DLD1 (cell line): ENCODE measurements around the gene CAT.

Experiments
- in situ Hi-C: cut with HindIII; loops from 2 replicates; pipeline ENCODE4 v1.10.0; 2017; ENCODE audit warnings: low sequenced_read_pairs

The CAT gene

DNA sequence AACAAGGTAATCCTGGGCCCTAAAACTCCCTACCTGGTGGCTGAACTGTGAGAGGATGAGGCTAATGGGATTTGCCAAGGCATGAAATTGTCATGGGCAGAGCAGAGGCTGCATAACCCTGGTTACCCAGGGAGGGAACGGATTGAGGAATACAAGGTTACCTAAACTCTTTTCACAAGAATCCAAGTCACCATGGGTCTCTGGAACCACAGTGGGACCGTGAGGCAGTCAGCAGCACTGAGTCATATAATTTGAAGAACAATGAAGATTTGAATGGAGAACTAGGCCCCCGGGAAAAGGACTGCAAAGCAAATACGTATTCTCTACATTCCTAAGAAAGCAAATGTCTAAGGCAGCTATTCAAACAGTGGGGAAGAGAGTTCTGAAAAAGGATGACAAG, 19.8 kb downstream of the CAT start:
- in situ Hi-C loops, result no loop called here

DNA sequence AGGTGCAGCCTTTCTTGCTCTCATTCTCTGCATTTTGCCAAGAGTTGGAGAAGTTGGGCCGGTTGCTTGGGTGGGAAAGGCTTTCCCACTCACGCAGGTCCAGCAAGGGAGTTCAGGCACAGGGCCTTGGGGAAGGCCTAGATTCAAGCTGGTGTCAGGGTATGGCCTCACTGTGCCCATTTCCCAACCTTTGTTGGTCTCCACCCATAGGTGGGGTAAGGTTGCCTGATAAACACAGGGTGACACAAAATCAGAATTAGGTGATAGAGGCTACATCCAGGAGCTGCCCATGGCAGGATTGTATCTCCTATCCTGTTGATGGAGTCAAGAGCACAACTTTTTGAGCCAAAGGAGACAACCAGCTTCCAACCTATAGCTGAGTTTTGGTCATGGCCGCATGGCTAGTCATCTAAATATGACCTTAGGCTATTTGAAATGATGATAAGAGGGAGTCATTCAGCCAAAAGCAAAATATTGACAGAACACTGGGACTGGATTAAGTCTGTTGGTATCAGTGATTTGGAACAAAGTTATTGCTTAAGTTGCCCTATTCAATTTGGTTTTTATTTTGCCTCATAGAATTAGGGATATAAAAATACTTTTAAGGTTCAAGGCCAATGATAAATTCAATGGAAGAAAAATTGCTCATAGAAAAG, 20.9 kb downstream of the CAT start:
- in situ Hi-C loops, result no loop called here

DNA sequence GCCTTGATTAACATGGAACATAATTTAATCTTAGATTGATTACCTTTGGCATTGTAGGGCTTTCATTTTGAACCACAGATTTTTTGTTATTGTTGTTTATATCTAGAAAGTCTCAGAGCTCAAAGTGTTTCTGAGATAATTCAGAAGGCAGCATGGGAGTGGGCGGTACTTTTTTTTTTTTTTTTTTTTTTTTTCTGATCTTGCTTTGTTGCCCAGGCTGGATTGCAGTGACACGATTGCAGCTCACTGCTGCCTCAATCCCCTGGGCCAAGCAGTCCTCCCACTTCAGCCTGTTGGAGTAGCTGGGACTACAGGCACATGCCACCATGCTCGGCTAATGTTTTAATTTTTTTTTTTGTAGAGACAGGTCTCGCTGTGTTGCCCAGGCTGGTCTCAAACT, 21.5 kb downstream of the CAT start:
- in situ Hi-C loops, result no loop called here

- in situ Hi-C loops, result no loop called here
These were observed 22.5 kb downstream of the CAT start for GRCh38 chr11:34461215-34461614.

DNA sequence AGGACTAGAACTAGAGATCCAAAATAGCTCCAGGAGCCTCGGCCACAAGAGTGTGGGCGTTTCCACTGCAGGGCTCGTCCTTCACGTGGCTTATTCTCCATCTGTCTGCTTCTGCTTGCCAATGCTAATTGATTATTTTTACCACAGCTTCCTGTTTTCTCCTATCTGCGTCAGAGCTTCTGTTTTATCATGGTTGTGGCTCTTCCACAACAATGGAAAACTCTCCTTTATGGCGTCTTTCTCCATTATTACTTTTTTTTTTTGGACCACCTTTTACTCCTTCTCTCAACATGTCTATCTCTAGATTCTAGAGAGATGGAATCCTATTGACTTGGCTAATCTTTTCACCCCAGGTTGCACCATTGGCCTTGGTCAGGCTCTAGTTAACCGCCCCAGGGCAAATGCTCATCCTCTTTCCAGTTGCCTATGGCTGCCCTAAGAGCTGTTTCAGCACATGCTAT, 25.9 kb downstream of the CAT start:
- in situ Hi-C loops, result no loop called here

GRCh38 chr11:34466802-34467488, 28.2 kb downstream of the CAT start:
- in situ Hi-C loops, result no loop called here

DNA sequence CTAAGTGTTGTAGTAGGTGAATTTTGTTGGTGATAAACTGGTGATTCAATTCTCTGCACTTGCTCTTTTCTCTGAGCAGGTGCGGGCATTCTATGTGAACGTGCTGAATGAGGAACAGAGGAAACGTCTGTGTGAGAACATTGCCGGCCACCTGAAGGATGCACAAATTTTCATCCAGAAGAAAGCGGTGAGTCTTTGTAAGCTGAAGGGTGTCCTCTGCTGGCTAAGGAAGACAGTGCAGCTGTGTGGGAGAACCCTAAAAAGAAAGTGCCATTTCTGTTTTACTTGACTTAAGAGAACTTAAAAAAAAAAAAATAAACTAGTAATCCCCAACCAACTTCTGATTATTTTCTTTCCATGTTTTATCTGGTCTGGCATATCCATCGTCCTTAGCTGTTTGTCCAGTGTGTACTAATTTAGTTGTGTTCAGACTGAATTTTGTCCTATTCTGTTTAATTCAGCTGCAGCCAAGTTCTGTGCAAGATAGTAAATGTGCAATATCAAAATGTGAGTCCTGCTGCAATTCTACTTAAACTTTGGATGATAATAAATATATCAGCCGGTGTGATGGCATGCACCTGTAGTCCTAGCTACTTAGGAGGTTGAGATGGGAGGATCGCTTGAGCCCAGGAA, 29.6 kb downstream of the CAT start:
- in situ Hi-C loops, result no loop called here

GRCh38 chr11:34473603-34474169, 35.0 kb downstream of the CAT start:
- in situ Hi-C loops, result no loop called here

- in situ Hi-C loops, result no loop called here
These were observed 36.9 kb downstream of the CAT start for GRCh38 chr11:34475656-34476055.

GRCh38 chr11:34476849-34477248, 38.1 kb downstream of the CAT start:
- in situ Hi-C loops, result no loop called here

GRCh38 chr11:34478845-34479663, 40.3 kb downstream of the CAT start:
- in situ Hi-C loops, result no loop called here

GRCh38 chr11:34480314-34480713, 41.6 kb downstream of the CAT start:
- in situ Hi-C loops, result no loop called here

DNA sequence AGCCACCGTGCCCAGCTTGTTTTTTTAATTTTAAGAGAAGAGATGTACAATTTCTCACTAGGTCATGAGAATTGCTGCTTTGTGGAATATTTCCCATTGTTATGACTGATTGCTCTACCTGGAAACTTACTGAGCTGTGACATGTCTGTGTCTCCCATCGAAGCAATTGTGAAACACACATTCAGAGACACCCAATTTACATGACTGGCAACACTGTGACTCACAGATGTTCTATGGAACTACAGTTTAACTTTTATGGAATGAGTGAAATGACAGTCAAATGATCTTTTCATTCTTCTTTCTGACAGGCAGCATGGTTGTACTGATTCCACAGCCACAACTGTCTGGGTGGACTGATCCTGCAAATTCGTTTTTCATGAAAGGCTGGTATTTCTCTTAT, 42.6 kb downstream of the CAT start:
- in situ Hi-C loops, result no loop called here

GRCh38 chr11:34483106-34483874, 44.6 kb downstream of the CAT start:
- in situ Hi-C loops, result no loop called here

- in situ Hi-C loops, result no loop called here
These were observed 48.7 kb downstream of the CAT start for GRCh38 chr11:34487430-34487829.

GRCh38 chr11:34488855-34489557, 50.3 kb downstream of the CAT start:
- in situ Hi-C loops, result no loop called here

GRCh38 chr11:34490304-34490703, 51.6 kb downstream of the CAT start:
- in situ Hi-C loops, result no loop called here

- in situ Hi-C loops, result no loop called here
These were observed 54.2 kb downstream of the CAT start for GRCh38 chr11:34492806-34493414.

DNA sequence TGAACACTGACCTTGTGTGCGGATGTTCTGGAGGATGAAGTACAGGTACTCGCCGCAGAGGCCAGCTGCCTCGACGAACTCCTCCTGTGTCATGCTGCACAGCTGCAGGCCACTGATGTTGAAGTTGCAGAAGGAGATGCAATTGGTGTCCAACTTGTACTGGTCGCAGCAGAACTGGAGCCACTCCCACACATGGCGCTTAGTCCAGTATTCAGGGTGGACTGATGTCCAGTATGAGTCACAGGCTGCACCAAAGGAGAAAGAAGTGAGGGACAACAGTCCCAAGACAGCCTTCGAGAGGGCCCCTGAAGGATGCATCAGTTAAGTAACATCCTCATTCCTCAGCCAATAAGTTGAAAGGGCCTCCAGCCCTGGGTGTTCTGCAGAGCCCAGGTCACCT, 54.7 kb downstream of the CAT start:
- in situ Hi-C loops, result no loop called here
